ENCODE measurements around the gene SLC43A3.
A peak's percentile ranks its signal among the peaks of the same experiment; 100 is the strongest.
"Not testable (repeated sequence)": the region's sequence is repeated elsewhere in the genome, so short reads cannot be mapped to it uniquely, and the experiment has no call there.

SLC43A3 gene

GRCh38 chr11:57460022-57460757, 33.3 kb upstream of the SLC43A3 start, which contains the start of gene RTN4RL2:
Gene RTN4RL2 (plus strand): TSS chr11:57460528. CDS start chr11:57460866, 338 bp downstream.
- peak in 1 of 3 donors; percentile 18 for DNase-seq (ENCODE audit: low read depth in 3 of 3, low spot score in 1 of 3)

- DNase-seq (ENCODE audit: low read depth in 3 of 3, low spot score in 1 of 3): peak in 1 of 3 donors; percentile 8
Measured at GRCh38 chr11:57459164-57460021, 32.5 kb upstream of the SLC43A3 start.

GRCh38 chr11:57458410-57459163, 31.7 kb upstream of the SLC43A3 start:
- peak in 1 of 3 donors; percentile 51 for DNase-seq (ENCODE audit: low read depth in 3 of 3, low spot score in 1 of 3)

- peak in 1 of 3 donors; percentile 4 for DNase-seq (ENCODE audit: low read depth in 3 of 3, low spot score in 1 of 3)
Measured at GRCh38 chr11:57458060-57458409, 31.1 kb upstream of the SLC43A3 start.

GRCh38 chr11:57457643-57458023, 30.7 kb upstream of the SLC43A3 start:
- no peak for DNase-seq (ENCODE audit: low read depth in 3 of 3, low spot score in 1 of 3)

- peak; percentile 25 to 64 (median 47) for DNase-seq (ENCODE audit: low read depth in 3 of 3, low spot score in 1 of 3)
Measured at GRCh38 chr11:57456960-57457642, 30.2 kb upstream of the SLC43A3 start.

GRCh38 chr11:57453543-57454177, 26.7 kb upstream of the SLC43A3 start:
- DNase-seq (ENCODE audit: low read depth in 3 of 3, low spot score in 1 of 3): no peak

- DNase-seq (ENCODE audit: low read depth in 3 of 3, low spot score in 1 of 3): no peak
Measured at GRCh38 chr11:57446055-57446454, 19.1 kb upstream of the SLC43A3 start.

- not testable (repeated sequence) for DNase-seq (ENCODE audit: low read depth in 3 of 3, low spot score in 1 of 3)
Measured at GRCh38 chr11:57445122-57445394, 18.1 kb upstream of the SLC43A3 start.

- no peak for DNase-seq (ENCODE audit: low read depth in 3 of 3, low spot score in 1 of 3)
Measured at GRCh38 chr11:57444362-57445121, 17.6 kb upstream of the SLC43A3 start.

GRCh38 chr11:57440744-57441414, 14.0 kb upstream of the SLC43A3 start:
- DNase-seq (ENCODE audit: low read depth in 3 of 3, low spot score in 1 of 3): no peak

GRCh38 chr11:57439786-57440185, 12.9 kb upstream of the SLC43A3 start:
- DNase-seq (ENCODE audit: low read depth in 3 of 3, low spot score in 1 of 3): no peak

- no peak for DNase-seq (ENCODE audit: low read depth in 3 of 3, low spot score in 1 of 3)
Measured at GRCh38 chr11:57438345-57439285, 11.7 kb upstream of the SLC43A3 start.

GRCh38 chr11:57436031-57436430, 9.1 kb upstream of the SLC43A3 start:
- no peak for DNase-seq (ENCODE audit: low read depth in 3 of 3, low spot score in 1 of 3)

- no peak for DNase-seq (ENCODE audit: low read depth in 3 of 3, low spot score in 1 of 3)
Measured at GRCh38 chr11:57434640-57435546, 8.0 kb upstream of the SLC43A3 start.

- DNase-seq (ENCODE audit: low read depth in 3 of 3, low spot score in 1 of 3): no peak
Measured at GRCh38 chr11:57432714-57433163, 5.8 kb upstream of the SLC43A3 start.

- no peak for DNase-seq (ENCODE audit: low read depth in 3 of 3, low spot score in 1 of 3)
Measured at GRCh38 chr11:57432149-57432561, 5.2 kb upstream of the SLC43A3 start.
